Activated CD4-positive, CD25-positive, alpha-beta regulatory T cell treated with anti-CD3 and anti-CD28 coated beads, Interleukin-2, amount 50 U/mL, for 24 hours (primary cell): ENCODE results near the gene WNT7A.
"Not testable (repeated sequence)": the region's sequence is repeated elsewhere in the genome, so short reads cannot be mapped to it uniquely, and the experiment has no call there.

ENCODE experiments used
- ATAC-seq, 2 donors: fragments of 150-1000 bp; cut with Tn5 transposase; one replicate each; pipeline ENCODE4 v1.10.0; 2021; ENCODE audit warnings: mild to moderate bottlenecking in 1 of 2, moderate library complexity in 1 of 2

Gene WNT7A

GRCh38 chr3:13879946-13880810 lies at the start of gene WNT7A:
Gene WNT7A (minus strand): TSS chr3:13880071. CDS start chr3:13879816, 255 bp downstream.
- ATAC-seq: peak; percentile 62 to 66

GRCh38 chr3:13928741-13929140 lies 48.9 kb upstream of the WNT7A start:
- not testable (repeated sequence) for ATAC-seq

- ATAC-seq: no peak
These were observed 47.4 kb upstream of the WNT7A start for GRCh38 chr3:13927295-13927694.

- ATAC-seq: no peak
These were observed 36.5 kb upstream of the WNT7A start for GRCh38 chr3:13916375-13916774.

GRCh38 chr3:13902648-13903238 lies 22.9 kb upstream of the WNT7A start:
- no peak for ATAC-seq

GRCh38 chr3:13901935-13902584 lies 22.2 kb upstream of the WNT7A start:
- no peak for ATAC-seq

- ATAC-seq: no peak
These were observed 18.5 kb upstream of the WNT7A start for GRCh38 chr3:13898346-13898745.

- no peak for ATAC-seq
These were observed 16.7 kb upstream of the WNT7A start for GRCh38 chr3:13896473-13897154.

GRCh38 chr3:13895155-13896105 lies 15.6 kb upstream of the WNT7A start:
- peak; percentile 99 for ATAC-seq

GRCh38 chr3:13894807-13895154 lies 14.9 kb upstream of the WNT7A start:
- ATAC-seq: no peak

- no peak for ATAC-seq
These were observed 14.4 kb upstream of the WNT7A start for GRCh38 chr3:13894096-13894806.

GRCh38 chr3:13892304-13892703 lies 12.4 kb upstream of the WNT7A start:
- ATAC-seq: no peak

GRCh38 chr3:13891492-13892073 lies 11.7 kb upstream of the WNT7A start:
- no peak for ATAC-seq

GRCh38 chr3:13891017-13891392 lies 11.1 kb upstream of the WNT7A start:
- ATAC-seq: no peak

GRCh38 chr3:13890377-13891016 lies 10.6 kb upstream of the WNT7A start:
- ATAC-seq: no peak

GRCh38 chr3:13888576-13888975 lies 8.7 kb upstream of the WNT7A start:
- no peak for ATAC-seq

- no peak for ATAC-seq
These were observed 7.8 kb upstream of the WNT7A start for GRCh38 chr3:13887495-13888300.

- ATAC-seq: no peak
These were observed 6.8 kb upstream of the WNT7A start for GRCh38 chr3:13886593-13887129.

- no peak for ATAC-seq
These were observed 5.8 kb upstream of the WNT7A start for GRCh38 chr3:13885704-13886010.
